Measurements from ENCODE around the gene OR5C1. TPM values are rescaled to one million over a fixed set of nuclear protein-coding genes. Genes with fewer than 3 reads are reported as not detected.
"Not testable (repeated sequence)": the region's sequence is repeated elsewhere in the genome, so short reads cannot be mapped to it uniquely, and the experiment has no call there.

Gene OR5C1
- total RNA-seq, 1 experiment from 2014 or later, result not detected

GRCh38 chr9:122806661-122807060 is 17.9 kb downstream of the OR5C1 start (continued):
- TF ChIP-seq MAX (CRISPR knock-in tag; IDR thresholded peaks at IDR 0.05) (no peak), ETV6 (CRISPR knock-in tag; IDR thresholded peaks at IDR 0.05) (no peak), ZMAT4 (CRISPR knock-in tag; IDR thresholded peaks at IDR 0.05) (no peak)

GRCh38 chr9:122807271-122807900 is 18.7 kb downstream of the OR5C1 start:
- Mint-ChIP-seq H3K27ac (no peak overlapping the region), H3K9me3 (peaks cover 31% of the 10 kb centered on the region), H3K4me3 (no peak overlapping the region), H3K27me3 (ENCODE audit: low read depth) (peaks cover 13% of the 10 kb centered on the region), H3K4me1 (no peaks in the 10 kb centered on the region), H3K36me3 (peaks cover 14% of the 10 kb centered on the region)
- ChIA-PET POLR2A (no interaction called here), CTCF (interaction anchor here (1.2 to 3.5 kb wide), 2 partner anchors 309 to 708 kb away, joined by 4 to 19 read pairs; no protein-coding TSS in a partner anchor)
- no peak for DNase-seq (ENCODE audit: low spot score)
- no peak for ATAC-seq
- TF ChIP-seq AR (CRISPR knock-in tag; IDR thresholded peaks at IDR 0.05), result no peak
- TF ChIP-seq ZNF219 (CRISPR knock-in tag; IDR thresholded peaks at IDR 0.05; ENCODE audit: borderline replicate concordance), result no peak
- no peak for TF ChIP-seq ZNF425 (CRISPR knock-in tag; conservative IDR thresholded peaks at IDR 0.05)
- no peak for TF ChIP-seq ZNF281 (CRISPR knock-in tag; IDR thresholded peaks at IDR 0.05)
- TF ChIP-seq ZNF396 (CRISPR knock-in tag; IDR thresholded peaks at IDR 0.05; ENCODE audit: borderline replicate concordance), result no peak
- no peak for TF ChIP-seq NFATC4 (CRISPR knock-in tag; IDR thresholded peaks at IDR 0.05)
- no peak for TF ChIP-seq ZNF416 (CRISPR knock-in tag; IDR thresholded peaks at IDR 0.05)

- H3K36me3 Mint-ChIP-seq, result peaks cover 14% of the 10 kb centered on the region
- no peak overlapping the region for H3K27ac Mint-ChIP-seq
- ChIA-PET CTCF (interaction anchor here (1.2 to 3.8 kb wide), 3 partner anchors 309 to 709 kb away, joined by 4 to 19 read pairs (median 19); no protein-coding TSS in a partner anchor), POLR2A (no interaction called here)
- no peaks in the 10 kb centered on the region for H3K4me1 Mint-ChIP-seq
- H3K27me3 Mint-ChIP-seq (ENCODE audit: low read depth), result peaks cover 13% of the 10 kb centered on the region
- H3K4me3 Mint-ChIP-seq, result no peak overlapping the region
- DNase-seq (ENCODE audit: low spot score) (no peak), ATAC-seq (no peak)
- H3K9me3 Mint-ChIP-seq, result peaks cover 26% of the 10 kb centered on the region
- TF ChIP-seq ZBTB21 (CRISPR knock-in tag; IDR thresholded peaks at IDR 0.05; ENCODE audit: borderline replicate concordance) (no peak), NFE2L1 (CRISPR knock-in tag; IDR thresholded peaks at IDR 0.05) (no peak), MAX (CRISPR knock-in tag; IDR thresholded peaks at IDR 0.05) (no peak), HMGXB4 (CRISPR knock-in tag; IDR thresholded peaks at IDR 0.05) (no peak), ATF6 (CRISPR knock-in tag; IDR thresholded peaks at IDR 0.05) (no peak), FOXK1 (CRISPR knock-in tag; IDR thresholded peaks at IDR 0.05) (no peak), MXD4 (CRISPR knock-in tag; IDR thresholded peaks at IDR 0.05; ENCODE audit: borderline replicate concordance) (no peak)
Measured at GRCh38 chr9:122808141-122808540, 19.4 kb downstream of the OR5C1 start.

- Mint-ChIP-seq H3K27me3 (ENCODE audit: low read depth) (peaks cover 11% of the 10 kb centered on the region), H3K36me3 (peaks cover 14% of the 10 kb centered on the region), H3K4me3 (0 out of 2 replicates have a peak overlapping the region, but pooled peaks have one; percentile 3), H3K9me3 (peaks cover 25% of the 10 kb centered on the region)
- H3K4me1 Mint-ChIP-seq; DNase-seq (ENCODE audit: low spot score); ATAC-seq; H3K27ac Mint-ChIP-seq: not testable (repeated sequence)
- CTCF ChIA-PET, result interaction anchor here (1.2 to 3.8 kb wide), 5 partner anchors 310 to 710 kb away, joined by 3 to 19 read pairs (median 12); no protein-coding TSS in a partner anchor
- POLR2A ChIA-PET, result interaction anchor here (0.6 kb wide), 1 partner anchor 27 kb away, joined by 4 read pairs; no protein-coding TSS in a partner anchor
Measured at GRCh38 chr9:122809261-122809660, 20.5 kb downstream of the OR5C1 start.
